Measurements from ENCODE around the gene EEF1A2. TPM values are rescaled to one million over a fixed set of nuclear protein-coding genes. Genes with fewer than 3 reads are reported as not detected.
A peak's percentile ranks its signal among the peaks of the same experiment; 100 is the strongest.

Gene EEF1A2
- polyA plus RNA-seq, 2 of the 4 experiments (the other 2 are of a cell fraction), result 16.3 to 129 TPM

DNA sequence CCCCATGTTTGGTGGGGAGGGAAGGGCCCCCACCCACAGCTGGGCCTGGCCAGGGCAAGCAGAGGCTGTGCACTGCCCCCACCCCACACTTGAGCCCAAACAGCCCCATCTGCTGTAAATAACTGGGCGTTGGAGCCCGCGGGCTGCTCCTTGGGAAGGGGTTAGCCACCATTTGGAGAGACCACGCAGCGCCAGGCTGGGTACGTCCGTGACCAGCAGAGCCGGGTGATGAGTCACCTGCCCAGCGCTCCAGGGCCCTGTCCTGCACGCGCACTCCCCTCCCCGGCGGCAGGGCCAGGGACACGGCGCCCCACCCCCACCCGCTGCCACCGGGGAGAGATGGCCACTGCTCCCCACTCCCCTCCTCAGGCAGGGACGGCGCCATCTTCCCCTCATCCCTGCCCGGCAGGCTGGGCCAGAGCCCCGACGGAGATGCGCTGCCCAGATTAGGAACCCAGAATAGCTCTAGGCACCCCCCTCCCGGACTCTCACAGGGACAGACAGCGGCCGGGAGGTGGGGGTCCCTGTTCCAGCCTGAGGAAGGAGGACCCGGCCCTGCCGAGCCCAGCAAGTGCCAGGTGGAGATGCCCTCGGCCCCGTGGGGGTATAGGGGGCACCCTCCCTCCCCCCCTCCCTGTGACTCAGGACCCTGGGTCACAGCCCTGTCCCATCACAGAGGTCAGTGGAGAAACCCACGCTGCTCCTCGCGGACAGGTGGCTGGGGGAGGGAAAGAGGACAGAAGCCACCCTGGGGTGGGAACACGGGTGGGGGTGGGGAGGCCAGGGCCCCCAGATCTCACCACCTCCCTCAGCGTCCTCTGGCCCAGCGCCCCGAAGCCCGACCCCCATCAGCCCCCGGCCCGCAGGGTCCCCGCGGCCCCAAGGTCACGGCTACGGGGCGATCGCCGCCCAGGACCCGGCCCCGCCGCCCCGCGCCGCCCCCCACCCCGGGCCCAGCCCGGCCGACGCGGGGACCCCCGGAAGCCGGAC lies 642 bp downstream of the EEF1A2 start:
- H3K27ac ChIP-seq, result peak overlapping the region; percentile 92 to 96
- no peak for FAIRE-seq
- H3K9me3 ChIP-seq, result no peaks in the 10 kb centered on the region
- ATAC-seq, result peak; percentile 39 to 63
- peak overlapping the region; percentile 100 for H3K4me2 ChIP-seq
- 18% methylated on average over 11 of the region's 60 CpGs for WGBS (ENCODE audit: missing lambda C conversion rate)
- H3K4me1 ChIP-seq, result peaks cover 27% of the 10 kb centered on the region
- H3K4me3 ChIP-seq, result peak overlapping the region; percentile 99
- ChIA-PET POLR2A (interaction anchor here (2.1 kb wide), 1 partner anchor 22 kb away, joined by 13 read pairs; the partner anchor contains the start of gene PPDPF), CTCF (interaction anchor here (1.0 to 3.6 kb wide), 7 partner anchors 11 to 482 kb away, joined by 3 to 75 read pairs (median 16); partner anchors contain the start of genes PPDPF, PRPF6 and PTK6)
- peak; percentile 62 for DNase-seq (ENCODE audit: low read depth in 1 of 2, low spot score in 1 of 2)
- TF ChIP-seq, protein P1, sequence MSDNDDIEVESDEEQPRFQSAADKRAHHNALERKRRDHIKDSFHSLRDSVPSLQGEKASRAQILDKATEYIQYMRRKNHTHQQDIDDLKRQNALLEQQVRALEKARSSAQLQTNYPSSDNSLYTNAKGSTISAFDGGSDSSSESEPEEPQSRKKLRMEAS (IDR thresholded peaks at IDR 0.05), result peak; percentile 67
- TF ChIP-seq FOSL2 (IDR thresholded peaks at IDR 0.05), result 0 out of 2 replicates have a peak, but pooled peaks have one; percentile 20
- peak; percentile 88 for TF ChIP-seq FOSL2 (CRISPR knock-in tag; IDR thresholded peaks at IDR 0.05)
- no peak for TF ChIP-seq CEBPB (IDR thresholded peaks at IDR 0.05)
- 0 out of 2 replicates have a peak, but pooled peaks have one; percentile 12 for TF ChIP-seq GATA3 (IDR thresholded peaks at IDR 0.05; ENCODE audit: borderline replicate concordance)
- no peak for TF ChIP-seq FOXS1 (CRISPR knock-in tag; IDR thresholded peaks at IDR 0.05)
- TF ChIP-seq, protein P2, sequence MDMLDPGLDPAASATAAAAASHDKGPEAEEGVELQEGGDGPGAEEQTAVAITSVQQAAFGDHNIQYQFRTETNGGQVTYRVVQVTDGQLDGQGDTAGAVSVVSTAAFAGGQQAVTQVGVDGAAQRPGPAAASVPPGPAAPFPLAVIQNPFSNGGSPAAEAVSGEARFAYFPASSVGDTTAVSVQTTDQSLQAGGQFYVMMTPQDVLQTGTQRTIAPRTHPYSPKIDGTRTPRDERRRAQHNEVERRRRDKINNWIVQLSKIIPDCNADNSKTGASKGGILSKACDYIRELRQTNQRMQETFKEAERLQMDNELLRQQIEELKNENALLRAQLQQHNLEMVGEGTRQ (IDR thresholded peaks at IDR 0.05), result no peak
- TF ChIP-seq JUN (IDR thresholded peaks at IDR 0.05), result no peak

DNA sequence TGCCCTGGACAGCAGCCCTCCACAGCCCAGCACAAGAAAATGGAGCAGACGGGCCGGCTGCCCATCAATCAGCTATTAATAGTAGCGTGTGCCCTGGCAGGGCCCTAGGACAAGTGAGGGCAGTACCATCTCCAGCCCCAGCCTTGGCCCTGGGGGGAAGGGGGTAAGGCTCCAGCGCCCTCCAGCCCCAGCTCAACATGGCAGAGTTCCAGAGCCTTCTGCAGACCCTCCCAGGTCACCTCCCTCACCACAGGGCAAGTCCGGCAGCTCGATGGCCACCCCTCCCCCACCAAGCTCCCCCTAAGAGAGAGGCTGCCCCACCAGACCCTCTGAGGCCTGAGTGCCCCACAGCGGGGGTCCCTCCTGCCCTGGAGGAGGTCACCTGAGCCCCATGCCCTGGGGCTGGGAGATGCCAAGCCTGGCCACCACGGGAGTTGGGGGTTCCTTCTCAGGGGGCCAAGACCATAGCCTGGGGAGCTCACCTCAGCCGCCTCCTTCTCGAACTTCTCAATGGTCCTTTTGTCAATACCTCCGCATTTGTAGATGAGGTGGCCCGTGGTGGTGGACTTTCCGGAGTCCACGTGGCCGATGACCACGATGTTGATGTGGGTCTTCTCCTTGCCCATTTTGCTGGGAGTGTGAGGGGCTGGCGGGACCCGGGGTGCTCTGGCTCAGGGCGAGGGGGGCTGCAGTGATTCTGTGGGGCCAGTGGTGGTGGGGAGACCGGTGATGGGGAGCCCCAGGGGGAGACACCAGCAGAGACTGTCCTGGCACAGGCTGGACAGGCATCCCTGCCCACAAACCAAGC lies 1.5 kb downstream of the EEF1A2 start:
- ChIA-PET POLR2A (interaction anchor here (1.0 to 2.1 kb wide), 3 partner anchors 23 to 26 kb away, joined by 3 to 21 read pairs (median 13); partner anchors contain the start of gene PPDPF), CTCF (interaction anchor here (0.6 to 3.6 kb wide), 29 partner anchors 8 to 483 kb away, joined by 3 to 75 read pairs (median 5); partner anchors contain the start of genes KCNQ2, PPDPF, PRPF6 and PTK6)
- no peak for DNase-seq (ENCODE audit: low read depth in 1 of 2, low spot score in 1 of 2)
- Histone ChIP-seq H3K4me3 (peak overlapping the region; percentile 99; the same call in 2 of the 3 replicates), H3K4me1 (peaks cover 27% of the 10 kb centered on the region), H3K4me2 (peak overlapping the region; percentile 100), H3K27ac (peak overlapping the region; percentile 92 to 96; a peak in 5 of 6 replicates), H3K9me3 (no peaks in the 10 kb centered on the region)
- 74% methylated on average over 14 of the region's 20 CpGs for WGBS (ENCODE audit: missing lambda C conversion rate)
- FAIRE-seq, result no peak
- peak in 1 of 2 experiments; percentile 20; a peak in 3 of 6 replicates for ATAC-seq
- TF ChIP-seq, protein P3, sequence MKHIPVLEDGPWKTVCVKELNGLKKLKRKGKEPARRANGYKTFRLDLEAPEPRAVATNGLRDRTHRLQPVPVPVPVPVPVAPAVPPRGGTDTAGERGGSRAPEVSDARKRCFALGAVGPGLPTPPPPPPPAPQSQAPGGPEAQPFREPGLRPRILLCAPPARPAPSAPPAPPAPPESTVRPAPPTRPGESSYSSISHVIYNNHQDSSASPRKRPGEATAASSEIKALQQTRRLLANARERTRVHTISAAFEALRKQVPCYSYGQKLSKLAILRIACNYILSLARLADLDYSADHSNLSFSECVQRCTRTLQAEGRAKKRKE (CRISPR knock-in tag; IDR thresholded peaks at IDR 0.05; ENCODE audit: low read depth), result no peak
- no peak for TF ChIP-seq NR3C1 (IDR thresholded peaks at IDR 0.05)
- no peak for TF ChIP-seq RNF2 (IDR thresholded peaks at IDR 0.05; ENCODE audit: borderline replicate concordance, low read depth)
- TF ChIP-seq TP53 (CRISPR knock-in tag; IDR thresholded peaks at IDR 0.05), result no peak
- no peak for TF ChIP-seq HOXB5 (CRISPR knock-in tag; IDR thresholded peaks at IDR 0.05)
- no peak for TF ChIP-seq FOSL2 (IDR thresholded peaks at IDR 0.05)
- no peak for TF ChIP-seq FOSL2 (CRISPR knock-in tag; IDR thresholded peaks at IDR 0.05)
- TF ChIP-seq, protein P4, sequence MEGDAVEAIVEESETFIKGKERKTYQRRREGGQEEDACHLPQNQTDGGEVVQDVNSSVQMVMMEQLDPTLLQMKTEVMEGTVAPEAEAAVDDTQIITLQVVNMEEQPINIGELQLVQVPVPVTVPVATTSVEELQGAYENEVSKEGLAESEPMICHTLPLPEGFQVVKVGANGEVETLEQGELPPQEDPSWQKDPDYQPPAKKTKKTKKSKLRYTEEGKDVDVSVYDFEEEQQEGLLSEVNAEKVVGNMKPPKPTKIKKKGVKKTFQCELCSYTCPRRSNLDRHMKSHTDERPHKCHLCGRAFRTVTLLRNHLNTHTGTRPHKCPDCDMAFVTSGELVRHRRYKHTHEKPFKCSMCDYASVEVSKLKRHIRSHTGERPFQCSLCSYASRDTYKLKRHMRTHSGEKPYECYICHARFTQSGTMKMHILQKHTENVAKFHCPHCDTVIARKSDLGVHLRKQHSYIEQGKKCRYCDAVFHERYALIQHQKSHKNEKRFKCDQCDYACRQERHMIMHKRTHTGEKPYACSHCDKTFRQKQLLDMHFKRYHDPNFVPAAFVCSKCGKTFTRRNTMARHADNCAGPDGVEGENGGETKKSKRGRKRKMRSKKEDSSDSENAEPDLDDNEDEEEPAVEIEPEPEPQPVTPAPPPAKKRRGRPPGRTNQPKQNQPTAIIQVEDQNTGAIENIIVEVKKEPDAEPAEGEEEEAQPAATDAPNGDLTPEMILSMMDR (IDR thresholded peaks at IDR 0.05), result no peak
- no peak for TF ChIP-seq ZFP36 (IDR thresholded peaks at IDR 0.05; ENCODE audit: borderline replicate concordance, partially characterized antibody)
- TF ChIP-seq, protein P5, sequence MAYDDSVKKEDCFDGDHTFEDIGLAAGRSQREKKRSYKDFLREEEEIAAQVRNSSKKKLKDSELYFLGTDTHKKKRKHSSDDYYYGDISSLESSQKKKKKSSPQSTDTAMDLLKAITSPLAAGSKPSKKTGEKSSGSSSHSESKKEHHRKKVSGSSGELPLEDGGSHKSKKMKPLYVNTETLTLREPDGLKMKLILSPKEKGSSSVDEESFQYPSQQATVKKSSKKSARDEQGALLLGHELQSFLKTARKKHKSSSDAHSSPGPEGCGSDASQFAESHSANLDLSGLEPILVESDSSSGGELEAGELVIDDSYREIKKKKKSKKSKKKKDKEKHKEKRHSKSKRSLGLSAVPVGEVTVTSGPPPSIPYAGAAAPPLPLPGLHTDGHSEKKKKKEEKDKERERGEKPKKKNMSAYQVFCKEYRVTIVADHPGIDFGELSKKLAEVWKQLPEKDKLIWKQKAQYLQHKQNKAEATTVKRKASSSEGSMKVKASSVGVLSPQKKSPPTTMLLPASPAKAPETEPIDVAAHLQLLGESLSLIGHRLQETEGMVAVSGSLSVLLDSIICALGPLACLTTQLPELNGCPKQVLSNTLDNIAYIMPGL (CRISPR knock-in tag; IDR thresholded peaks at IDR 0.05; ENCODE audit: borderline replicate concordance), result no peak
- TF ChIP-seq, protein P6, sequence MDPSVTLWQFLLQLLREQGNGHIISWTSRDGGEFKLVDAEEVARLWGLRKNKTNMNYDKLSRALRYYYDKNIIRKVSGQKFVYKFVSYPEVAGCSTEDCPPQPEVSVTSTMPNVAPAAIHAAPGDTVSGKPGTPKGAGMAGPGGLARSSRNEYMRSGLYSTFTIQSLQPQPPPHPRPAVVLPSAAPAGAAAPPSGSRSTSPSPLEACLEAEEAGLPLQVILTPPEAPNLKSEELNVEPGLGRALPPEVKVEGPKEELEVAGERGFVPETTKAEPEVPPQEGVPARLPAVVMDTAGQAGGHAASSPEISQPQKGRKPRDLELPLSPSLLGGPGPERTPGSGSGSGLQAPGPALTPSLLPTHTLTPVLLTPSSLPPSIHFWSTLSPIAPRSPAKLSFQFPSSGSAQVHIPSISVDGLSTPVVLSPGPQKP (IDR thresholded peaks at IDR 0.05; ENCODE audit: low read depth, low read length), result no peak
- no peak for TF ChIP-seq ZC3H11A (IDR thresholded peaks at IDR 0.05)
- TF ChIP-seq MYC (IDR thresholded peaks at IDR 0.05; ENCODE audit: borderline replicate concordance, low read length), result no peak
- TF ChIP-seq CBX2 (IDR thresholded peaks at IDR 0.05; ENCODE audit: borderline replicate concordance, low read depth), result no peak
- TF ChIP-seq, protein P7, sequence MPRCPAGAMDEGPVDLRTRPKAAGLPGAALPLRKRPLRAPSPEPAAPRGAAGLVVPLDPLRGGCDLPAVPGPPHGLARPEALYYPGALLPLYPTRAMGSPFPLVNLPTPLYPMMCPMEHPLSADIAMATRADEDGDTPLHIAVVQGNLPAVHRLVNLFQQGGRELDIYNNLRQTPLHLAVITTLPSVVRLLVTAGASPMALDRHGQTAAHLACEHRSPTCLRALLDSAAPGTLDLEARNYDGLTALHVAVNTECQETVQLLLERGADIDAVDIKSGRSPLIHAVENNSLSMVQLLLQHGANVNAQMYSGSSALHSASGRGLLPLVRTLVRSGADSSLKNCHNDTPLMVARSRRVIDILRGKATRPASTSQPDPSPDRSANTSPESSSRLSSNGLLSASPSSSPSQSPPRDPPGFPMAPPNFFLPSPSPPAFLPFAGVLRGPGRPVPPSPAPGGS (IDR thresholded peaks at IDR 0.05), result no peak
- TF ChIP-seq CHD4 (IDR thresholded peaks at IDR 0.05; ENCODE audit: borderline replicate concordance), result no peak
- no peak for TF ChIP-seq CEBPB (IDR thresholded peaks at IDR 0.05)
- no peak for TF ChIP-seq JUNB (IDR thresholded peaks at IDR 0.05)
